Activated T-helper 2 cell treated with anti-CD3 and anti-CD28 coated beads, Interferon-gamma antibody, Interleukin-2, Interleukin-4, amounts not matched to agents 10 μg/mL and 5 μg/mL and 100 μg/mL, durations not matched to agents 14 hours and 24 hours and 36 hours (primary cell): ENCODE measurements around the gene PLS1. TPM values are rescaled to one million over a fixed set of nuclear protein-coding genes. Genes with fewer than 3 reads are reported as not detected.
"Not testable (repeated sequence)": the region's sequence is repeated elsewhere in the genome, so short reads cannot be mapped to it uniquely, and the experiment has no call there.

Experiments
- DNase-seq: peaks from one replicate; pipeline ENCODE4 v3.0.0; 2021; ENCODE audit warnings: low spot score
- H3K27ac Mint-ChIP-seq: one replicate; pipeline ENCODE4 v1.8.0; 2021; ENCODE audit warnings: mixed read lengths
- H3K27me3 Mint-ChIP-seq: one replicate; pipeline ENCODE4 v1.8.0; 2021; ENCODE audit warnings: low read depth, mixed read lengths
- H3K36me3 Mint-ChIP-seq: one replicate; pipeline ENCODE4 v1.8.0; 2021; ENCODE audit warnings: low read depth, mixed read lengths
- H3K4me1 Mint-ChIP-seq: one replicate; pipeline ENCODE4 v1.8.0; 2021; ENCODE audit warnings: low read depth, mixed read lengths
- H3K4me3 Mint-ChIP-seq: one replicate; pipeline ENCODE4 v1.8.0; 2021; ENCODE audit warnings: low read depth, mild to moderate bottlenecking, moderate library complexity, mixed read lengths
- H3K9me3 Mint-ChIP-seq: one replicate; pipeline ENCODE4 v1.8.0; 2021; ENCODE audit warnings: mixed read lengths
- intact Hi-C: fragments of 100-400 bp; cut with micrococcal nuclease; formaldehyde crosslinking; loops from one replicate; pipeline ENCODE4 v1.15.1; 2023
- total RNA-seq: library from RNA; stranded (reverse); gene quantifications from 2 replicates; pipeline ENCODE4 v1.2.3, GENCODE V29; 2022

PLS1 gene
- total RNA-seq, 1 donor from 2014 or later: 6.2 TPM

GRCh38 chr3:142602619-142603385 is 6.6 kb downstream of the PLS1 start:
- no peak for DNase-seq
- no peak overlapping the region for H3K27ac Mint-ChIP-seq
- no peaks in the 10 kb centered on the region for H3K27me3 Mint-ChIP-seq
- no peak overlapping the region for H3K4me3 Mint-ChIP-seq
- no peaks in the 10 kb centered on the region for H3K36me3 Mint-ChIP-seq
- H3K4me1 Mint-ChIP-seq: peaks cover 6% of the 10 kb centered on the region
- no peaks in the 10 kb centered on the region for H3K9me3 Mint-ChIP-seq
- intact Hi-C loops: no loop called here

GRCh38 chr3:142603386-142603705 is 7.2 kb downstream of the PLS1 start:
- H3K9me3 Mint-ChIP-seq, DNase-seq, intact Hi-C loops, H3K27me3 Mint-ChIP-seq, H3K4me3 Mint-ChIP-seq, H3K27ac Mint-ChIP-seq, H3K36me3 Mint-ChIP-seq, H3K4me1 Mint-ChIP-seq: not testable (repeated sequence)

- Mint-ChIP-seq H3K27me3 (no peaks in the 10 kb centered on the region), H3K9me3 (no peaks in the 10 kb centered on the region), H3K4me1 (no peaks in the 10 kb centered on the region), H3K4me3 (no peak overlapping the region), H3K27ac (no peak overlapping the region), H3K36me3 (no peaks in the 10 kb centered on the region)
- DNase-seq: no peak
- intact Hi-C loops: no loop called here
Measured at GRCh38 chr3:142604940-142605339, 8.7 kb downstream of the PLS1 start.

- no peaks in the 10 kb centered on the region for H3K9me3 Mint-ChIP-seq
- no peak overlapping the region for H3K4me3 Mint-ChIP-seq
- H3K27me3 Mint-ChIP-seq: no peaks in the 10 kb centered on the region
- no peak overlapping the region for H3K27ac Mint-ChIP-seq
- intact Hi-C loops: no loop called here
- no peaks in the 10 kb centered on the region for H3K36me3 Mint-ChIP-seq
- DNase-seq: no peak
- H3K4me1 Mint-ChIP-seq: no peaks in the 10 kb centered on the region
Measured at GRCh38 chr3:142608631-142609030, 12.4 kb downstream of the PLS1 start.

- Mint-ChIP-seq H3K27ac (no peak overlapping the region), H3K9me3 (no peaks in the 10 kb centered on the region), H3K4me3 (no peak overlapping the region), H3K4me1 (no peaks in the 10 kb centered on the region), H3K27me3 (no peaks in the 10 kb centered on the region), H3K36me3 (no peaks in the 10 kb centered on the region)
- intact Hi-C loops: no loop called here
- DNase-seq: no peak
Measured at GRCh38 chr3:142609136-142609535, 12.9 kb downstream of the PLS1 start.

- DNase-seq: no peak
- intact Hi-C loops: no loop called here
- H3K27me3 Mint-ChIP-seq: no peaks in the 10 kb centered on the region
- H3K4me3 Mint-ChIP-seq: no peak overlapping the region
- H3K36me3 Mint-ChIP-seq: no peaks in the 10 kb centered on the region
- no peaks in the 10 kb centered on the region for H3K9me3 Mint-ChIP-seq
- no peak overlapping the region for H3K27ac Mint-ChIP-seq
- H3K4me1 Mint-ChIP-seq: no peaks in the 10 kb centered on the region
Measured at GRCh38 chr3:142611206-142611605, 15.0 kb downstream of the PLS1 start.

- intact Hi-C loops: no loop called here
Measured at GRCh38 chr3:142613491-142613890, 17.3 kb downstream of the PLS1 start.

GRCh38 chr3:142614059-142614626 is 17.9 kb downstream of the PLS1 start:
- no peak overlapping the region for H3K27ac Mint-ChIP-seq
- no peaks in the 10 kb centered on the region for H3K4me1 Mint-ChIP-seq
- intact Hi-C loops: no loop called here
- H3K4me3 Mint-ChIP-seq: no peak overlapping the region
- H3K9me3 Mint-ChIP-seq: no peaks in the 10 kb centered on the region
- peaks cover under 1% of the 10 kb centered on the region for H3K27me3 Mint-ChIP-seq
- no peak for DNase-seq
- no peaks in the 10 kb centered on the region for H3K36me3 Mint-ChIP-seq

More at GRCh38 chr3:142613491-142613890, 17.3 kb downstream of the PLS1 start:
- DNase-seq: no peak
- Mint-ChIP-seq H3K36me3 (no peaks in the 10 kb centered on the region), H3K27me3 (no peaks in the 10 kb centered on the region), H3K4me1 (no peaks in the 10 kb centered on the region), H3K27ac (no peak overlapping the region), H3K4me3 (no peak overlapping the region), H3K9me3 (no peaks in the 10 kb centered on the region)

GRCh38 chr3:142615171-142615570 is 19.0 kb downstream of the PLS1 start:
- DNase-seq: no peak
- Mint-ChIP-seq H3K4me1 (no peaks in the 10 kb centered on the region), H3K9me3 (no peaks in the 10 kb centered on the region), H3K4me3 (no peak overlapping the region), H3K36me3 (no peaks in the 10 kb centered on the region), H3K27me3 (peaks cover 2% of the 10 kb centered on the region), H3K27ac (no peak overlapping the region)
- intact Hi-C loops: no loop called here

GRCh38 chr3:142618917-142619461 is 22.8 kb downstream of the PLS1 start:
- H3K27ac Mint-ChIP-seq: no peak overlapping the region
- H3K36me3 Mint-ChIP-seq: no peaks in the 10 kb centered on the region
- intact Hi-C loops: no loop called here
- peaks cover 2% of the 10 kb centered on the region for H3K27me3 Mint-ChIP-seq
- H3K4me3 Mint-ChIP-seq: no peak overlapping the region
- no peak for DNase-seq
- no peaks in the 10 kb centered on the region for H3K9me3 Mint-ChIP-seq
- H3K4me1 Mint-ChIP-seq: no peaks in the 10 kb centered on the region

GRCh38 chr3:142622405-142622804 is 26.2 kb downstream of the PLS1 start:
- H3K27ac Mint-ChIP-seq: no peak overlapping the region
- intact Hi-C loops: no loop called here
- no peaks in the 10 kb centered on the region for H3K36me3 Mint-ChIP-seq
- peaks cover 2% of the 10 kb centered on the region for H3K27me3 Mint-ChIP-seq
- H3K9me3 Mint-ChIP-seq: no peaks in the 10 kb centered on the region
- no peak for DNase-seq
- H3K4me3 Mint-ChIP-seq: no peak overlapping the region
- H3K4me1 Mint-ChIP-seq: peaks cover 5% of the 10 kb centered on the region

- H3K36me3 Mint-ChIP-seq: no peaks in the 10 kb centered on the region
- H3K4me1 Mint-ChIP-seq: peaks cover 5% of the 10 kb centered on the region
- DNase-seq: no peak
- H3K27me3 Mint-ChIP-seq: peaks cover 2% of the 10 kb centered on the region
- no peak overlapping the region for H3K27ac Mint-ChIP-seq
- H3K4me3 Mint-ChIP-seq: no peak overlapping the region
- no peaks in the 10 kb centered on the region for H3K9me3 Mint-ChIP-seq
- intact Hi-C loops: no loop called here
Measured at GRCh38 chr3:142623194-142623593, 27.0 kb downstream of the PLS1 start.

- H3K36me3 Mint-ChIP-seq: no peaks in the 10 kb centered on the region
- no peak overlapping the region for H3K27ac Mint-ChIP-seq
- peaks cover 5% of the 10 kb centered on the region for H3K4me1 Mint-ChIP-seq
- DNase-seq: no peak
- H3K4me3 Mint-ChIP-seq: no peak overlapping the region
- intact Hi-C loops: no loop called here
- no peaks in the 10 kb centered on the region for H3K27me3 Mint-ChIP-seq
- no peaks in the 10 kb centered on the region for H3K9me3 Mint-ChIP-seq
Measured at GRCh38 chr3:142624341-142625152, 28.4 kb downstream of the PLS1 start.
